Endothelial cell of umbilical vein (primary cell): ENCODE data around the gene XAF1. TPM values are rescaled to one million over a fixed set of nuclear protein-coding genes. Genes with fewer than 3 reads are reported as not detected.
A peak's percentile ranks its signal among the peaks of the same experiment; 100 is the strongest.

Experiments used
- BruUV-seq: library from RNA; stranded (reverse); fragments of 400-500 nt; replicated peaks from 2 replicates; lab custom pipeline; 2021; lab: Mats Ljungman, UMichigan
- CTCF ChIA-PET: fragments of 300-600, 350-600 bp; sonication (Branson Sonifier 250); formaldehyde crosslinking; loops from one replicate; lab custom pipeline; 2021; ENCODE audit warnings: antibody characterized with exemption, inconsistent platforms; lab: Charles Lee
- POLR2A ChIA-PET: fragments of 300-600, 350-600 bp; sonication (Branson Sonifier 250); formaldehyde crosslinking; loops from one replicate; lab custom pipeline; 2021; ENCODE audit warnings: antibody characterized with exemption, inconsistent platforms; lab: Charles Lee
- DNase-seq: peaks from one replicate; pipeline ENCODE4 v3.0.0-alpha.2; 2011; ENCODE audit warnings: low read depth, low spot score
- FAIRE-seq: peaks from 2 replicates; lab custom pipeline; 2011; peaks lifted over from hg19 to GRCh38; lab: Jason Lieb, UNC
- H2AFZ ChIP-seq: 2 replicates; pipeline ENCODE4 v1.6.0; 2012; ENCODE audit warnings: low read depth, low read length, control low read depth, inconsistent platforms
- H3K27ac ChIP-seq: 2 replicates; pipeline ENCODE4 v1.5.1; 2011; ENCODE audit warnings: low read depth, mild to moderate bottlenecking, control low read depth, low read length, moderate library complexity; ENCODE audit not compliant: insufficient read depth
- H3K27me3 ChIP-seq, 2 experiments: 2 replicates each; pipeline versions ENCODE4 v1.6.0 to v1.6.1; 2011; ENCODE audit warnings: low read length in 2 of 2, mixed read lengths in 1 of 2; ENCODE audit not compliant: control insufficient read depth in 2 of 2, insufficient read depth in 2 of 2
- H3K36me3 ChIP-seq, 2 experiments: 2 replicates in 1 of 2; 3 replicates in 1 of 2; pipeline ENCODE4 v1.5.1; 2011; ENCODE audit warnings: low read length in 2 of 2, mild to moderate bottlenecking in 1 of 2, moderate library complexity in 1 of 2; ENCODE audit not compliant: control insufficient read depth in 2 of 2, insufficient read depth in 2 of 2; ENCODE audit errors: extremely low read depth in 1 of 2
- H3K4me1 ChIP-seq: 3 replicates; pipeline ENCODE4 v1.5.1; 2011; ENCODE audit warnings: mild to moderate bottlenecking, low read length; ENCODE audit not compliant: control insufficient read depth, insufficient read depth; ENCODE audit errors: extremely low read depth
- H3K4me2 ChIP-seq: 2 replicates; pipeline ENCODE4 v1.6.1; 2011; ENCODE audit warnings: low read length, control low read depth, mixed read lengths; ENCODE audit not compliant: insufficient read depth
- H3K4me3 ChIP-seq, 3 experiments: fragments of 200-600 bp in 1 of 3; sonication (generic), shearing (Covaris generic) in 1 of 3; replicated peaks in 1 of 3; 2 replicates each; pipeline ENCODE4 v1.5.1; 2011 to 2016; ENCODE audit warnings: control low read depth in 3 of 3, low read length in 3 of 3, mild to moderate bottlenecking in 2 of 3, inconsistent platforms in 1 of 3, low read depth in 1 of 3, moderate library complexity in 1 of 3; ENCODE audit not compliant: insufficient read depth in 1 of 3
- H3K79me2 ChIP-seq: 2 replicates; pipeline ENCODE4 v1.6.0; 2012; ENCODE audit warnings: low read length, inconsistent platforms; ENCODE audit not compliant: control insufficient read depth, insufficient read depth
- H3K9ac ChIP-seq: replicated peaks from 2 replicates; pipeline ENCODE3; 2011; ENCODE audit warnings: low read length, control low read depth; ENCODE audit not compliant: insufficient read depth; ENCODE audit errors: extremely low read depth
- H3K9me1 ChIP-seq: replicated peaks from 3 replicates; pipeline ENCODE4 v1.6.0; 2011; ENCODE audit warnings: mild to moderate bottlenecking, low read length; ENCODE audit not compliant: control insufficient read depth, insufficient read depth; ENCODE audit errors: extremely low read depth
- H3K9me3 ChIP-seq: replicated peaks from 2 replicates; pipeline ENCODE4 v1.5.1; 2012; ENCODE audit warnings: low read length, inconsistent platforms; ENCODE audit not compliant: control insufficient read depth, insufficient read depth
- H4K20me1 ChIP-seq: replicated peaks from 2 replicates; pipeline ENCODE3; 2011; ENCODE audit warnings: mild to moderate bottlenecking, low read length; ENCODE audit not compliant: control insufficient read depth, insufficient read depth; ENCODE audit errors: extremely low read depth
- CTCF ChIP-seq, 2 donors: IDR thresholded peaks; 1 replicate in 1 of 2; 2 replicates in 1 of 2; pipeline ENCODE4 v1.5.1; 2011; ENCODE audit warnings: low read length in 2 of 2, mild to moderate bottlenecking in 2 of 2, moderate library complexity in 2 of 2, control low read depth in 1 of 2, inconsistent platforms in 1 of 2, low read depth in 1 of 2; ENCODE audit not compliant: insufficient read depth in 1 of 2; ENCODE audit errors: extremely low read depth in 1 of 2
- EZH2 ChIP-seq: IDR thresholded peaks from 2 replicates; pipeline ENCODE4 v1.6.1; 2012; ENCODE audit warnings: borderline replicate concordance, low read depth, mild to moderate bottlenecking, moderate library complexity, low read length, inconsistent platforms; ENCODE audit not compliant: severe bottlenecking
- FOS ChIP-seq: IDR thresholded peaks from 2 replicates; pipeline ENCODE4 v1.6.1; 2011; ENCODE audit warnings: mild to moderate bottlenecking, low read length, moderate library complexity, borderline replicate concordance; ENCODE audit not compliant: insufficient read depth
- GATA2 ChIP-seq: IDR thresholded peaks from 2 replicates; pipeline ENCODE4 v1.7.0; 2011; ENCODE audit warnings: low read depth, mild to moderate bottlenecking, moderate library complexity, mixed read lengths, low read length; ENCODE audit not compliant: insufficient read length, insufficient read depth
- JUN ChIP-seq: IDR thresholded peaks from 2 replicates; pipeline ENCODE4 v1.6.1; 2011; ENCODE audit warnings: borderline replicate concordance, low read depth; ENCODE audit not compliant: insufficient read length, insufficient read depth
- MAX ChIP-seq: IDR thresholded peaks from 2 replicates; pipeline ENCODE4 v1.6.1; 2011; ENCODE audit not compliant: insufficient read depth, insufficient read length
- MYC ChIP-seq: IDR thresholded peaks from one replicate; pipeline ENCODE4 v1.6.1; 2011; ENCODE audit warnings: mild to moderate bottlenecking, low read depth, low read length
- POLR2A ChIP-seq: IDR thresholded peaks from 2 replicates; pipeline ENCODE4 v1.6.1; 2012; ENCODE audit warnings: low read depth, mild to moderate bottlenecking, control low read depth, low read length
- POLR2AphosphoS5 ChIP-seq: IDR thresholded peaks from 2 replicates; pipeline ENCODE4 v1.6.1; 2012; ENCODE audit warnings: low read depth, mild to moderate bottlenecking, control low read depth, low read length, moderate library complexity; ENCODE audit not compliant: insufficient read depth
- dilution Hi-C: fragments of 300-500 bp; cut with MboI; formaldehyde crosslinking; loops from one replicate; pipeline ENCODE4 v1.15.0; 2019; ENCODE audit warnings: low sequenced_read_pairs; ENCODE audit not compliant: extremely low pct_ligation_motif_present
- intact Hi-C: fragments of 100-400 bp; cut with micrococcal nuclease; formaldehyde crosslinking; loops from one replicate; pipeline ENCODE4 v1.10.0; 2022
- polyA plus RNA-seq, 4 experiments: library from polyadenylated mRNA; depleted of rRNA in 3 of 4; stranded (reverse) in 3 of 4; unstranded in 1 of 4; fragments of >200 nt; gene quantifications; 2 replicates each; pipeline versions ENCODE4 v1.2.1 to v1.2.3, GENCODE V29; 2011 to 2012; ENCODE audit warnings: missing spikeins in 1 of 4
- total RNA-seq: library from RNA; stranded (reverse); gene quantifications from 2 replicates; pipeline ENCODE4 v1.2.3, GENCODE V29; 2021

Gene XAF1
- total and polyA plus RNA-seq, 2 donors (not counting 3 experiments of a cell fraction or from before 2014, with no cell fraction given): 6.3 to 21.5 TPM

DNA sequence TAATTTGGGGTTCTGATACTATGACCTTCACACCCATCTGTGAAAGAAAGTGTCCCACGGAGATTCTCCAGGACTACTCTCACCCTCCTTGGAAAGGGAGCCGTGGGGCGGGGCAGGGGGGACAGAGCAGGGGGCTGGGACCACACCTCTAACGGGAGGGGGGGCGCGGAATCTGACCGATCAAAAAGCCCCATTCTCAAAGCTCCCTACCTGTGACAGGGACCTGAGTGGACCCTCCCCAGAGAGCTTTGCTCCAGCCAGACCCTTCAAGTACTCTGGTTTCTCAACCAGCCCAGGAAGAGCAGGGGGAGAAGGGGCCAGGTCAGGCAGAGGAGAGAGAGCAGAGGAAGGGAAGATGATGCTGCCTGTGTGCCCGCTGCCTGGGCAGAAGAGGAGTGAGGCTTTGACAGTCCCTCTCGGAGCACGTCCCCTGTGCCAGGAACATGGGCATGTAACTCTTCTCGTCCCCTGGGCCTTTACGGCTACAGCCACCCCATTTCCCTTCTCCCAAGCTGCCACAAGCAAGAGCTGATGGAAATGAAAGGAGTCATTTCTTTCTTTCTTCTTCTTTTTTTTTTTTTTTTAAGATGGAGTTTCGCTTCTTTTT, 682 bp downstream of the XAF1 start:
- Histone ChIP-seq H3K27me3 (no peaks in the 10 kb centered on the region), H3K27ac (no peak overlapping the region), H4K20me1 (no peaks in the 10 kb centered on the region), H3K9me1 (no peaks in the 10 kb centered on the region), H3K4me2 (peak overlapping the region; percentile 93), H3K79me2 (no peaks in the 10 kb centered on the region), H3K4me1 (peaks cover 34% of the 10 kb centered on the region), H3K9me3 (no peaks in the 10 kb centered on the region), H3K36me3 (no peaks in the 10 kb centered on the region), H3K9ac (peak overlapping the region; percentile 48), H3K4me3 (peak overlapping the region in 2 of 3 experiments; percentile 32 to 64), H2AFZ (peak overlapping the region; percentile 99)
- DNase-seq (no peak), FAIRE-seq (no peak)
- TF ChIP-seq CTCF (IDR thresholded peaks at IDR 0.05; ENCODE audit: extremely low read depth in 1 of 2, insufficient read depth in 1 of 2, low read depth in 1 of 2, low read length in 2 of 2) (no peak), MYC (no peak), GATA2 (no peak), JUN (no peak), POLR2A (no peak), FOS (no peak), EZH2 (no peak), MAX (no peak), POLR2AphosphoS5 (no peak)
- intact Hi-C loops: no loop called here
- POLR2A ChIA-PET: no interaction called here
- CTCF ChIA-PET: interaction anchor here (0.9 to 1.6 kb wide), 3 partner anchors 21 to 87 kb away, joined by 3 to 7 read pairs (median 3); no protein-coding TSS in a partner anchor
- no TSS peak for BruUV-seq
- dilution Hi-C loops: no loop called here
